Stimulated activated CD4-positive, alpha-beta T cell treated with anti-CD3 and anti-CD28 coated beads, Interleukin-1b, Interleukin-23, amount 100 ng/mL, for 1 hour (primary cell): ENCODE data around the gene MUC13.

Experiments
- DNase-seq, 2 donors: peaks; one replicate each; pipeline ENCODE4 v3.0.0-alpha.2; 2020; ENCODE audit warnings: low read depth in 2 of 2

Gene MUC13

DNA sequence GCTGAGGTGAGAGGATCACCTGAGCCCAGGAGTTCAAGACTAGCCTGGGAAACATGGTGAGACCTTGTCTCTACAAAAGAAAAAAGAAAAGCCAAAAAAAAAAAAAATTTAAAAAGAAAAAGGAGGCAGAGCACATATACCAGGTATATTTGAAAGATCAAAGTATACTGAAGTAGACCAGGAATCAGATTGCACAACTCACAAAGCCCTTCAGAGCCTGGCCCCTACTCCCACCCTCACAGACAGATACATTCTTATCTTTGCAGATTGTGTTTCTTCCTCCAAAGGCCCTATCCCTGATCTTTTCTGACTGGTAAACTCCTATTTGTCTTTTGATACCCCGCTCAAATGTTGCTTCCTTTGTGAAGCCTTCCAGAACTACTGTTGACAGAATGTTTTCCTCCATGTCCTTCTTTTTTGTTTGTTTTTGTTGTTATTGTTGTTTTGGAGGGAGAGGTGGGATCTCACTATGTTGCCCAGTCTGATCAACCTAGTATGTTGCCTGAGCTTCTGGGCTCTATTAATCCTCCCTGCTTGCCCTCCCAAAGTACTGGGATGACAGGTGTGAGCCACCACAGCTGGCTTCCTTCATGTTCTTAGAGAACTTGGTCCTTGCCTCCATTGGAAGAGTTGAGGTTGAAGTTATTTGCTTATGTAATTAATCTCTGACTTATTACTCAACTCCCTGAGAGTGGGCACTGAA, 37.6 kb downstream of the MUC13 start:
- DNase-seq, result no peak

DNA sequence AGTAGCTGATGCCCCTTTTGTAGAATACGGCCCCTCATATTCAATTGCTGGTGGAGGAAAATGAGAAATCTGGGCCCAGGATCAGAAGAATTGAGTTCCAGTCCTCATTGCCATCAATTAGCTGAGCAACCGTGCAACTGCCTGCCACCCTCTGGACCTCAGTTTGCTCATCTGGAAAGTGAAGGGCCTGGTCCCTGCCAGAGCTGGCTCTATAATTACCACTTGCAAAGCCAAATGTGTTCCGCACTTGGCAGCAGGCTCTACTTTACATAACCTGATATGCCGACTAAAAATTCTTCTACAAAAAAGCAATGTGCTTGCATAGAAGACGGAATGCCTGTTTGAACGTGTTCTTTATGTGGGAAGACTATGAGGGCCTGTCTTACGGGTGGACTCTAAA, 38.8 kb downstream of the MUC13 start:
- DNase-seq, result no peak

DNA sequence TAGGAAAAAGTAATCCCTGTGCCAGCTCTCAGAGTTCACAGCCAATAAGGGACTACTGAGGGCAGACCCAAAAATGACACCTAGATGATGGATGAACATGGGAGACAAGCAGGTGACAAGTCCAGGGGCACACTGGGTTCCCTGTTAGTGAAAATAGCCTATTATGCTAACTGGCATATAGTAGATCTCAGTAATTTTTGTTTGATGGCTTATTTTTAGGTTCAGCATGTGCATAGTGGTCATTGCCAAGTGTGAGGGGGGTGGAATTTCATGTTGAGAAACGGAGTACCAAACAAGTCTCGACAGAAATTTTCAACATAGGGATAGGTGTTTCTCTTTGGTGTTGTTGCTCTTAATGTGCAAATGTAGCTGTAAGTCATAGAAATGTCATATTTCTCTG, 41.0 kb downstream of the MUC13 start:
- no peak for DNase-seq

DNA sequence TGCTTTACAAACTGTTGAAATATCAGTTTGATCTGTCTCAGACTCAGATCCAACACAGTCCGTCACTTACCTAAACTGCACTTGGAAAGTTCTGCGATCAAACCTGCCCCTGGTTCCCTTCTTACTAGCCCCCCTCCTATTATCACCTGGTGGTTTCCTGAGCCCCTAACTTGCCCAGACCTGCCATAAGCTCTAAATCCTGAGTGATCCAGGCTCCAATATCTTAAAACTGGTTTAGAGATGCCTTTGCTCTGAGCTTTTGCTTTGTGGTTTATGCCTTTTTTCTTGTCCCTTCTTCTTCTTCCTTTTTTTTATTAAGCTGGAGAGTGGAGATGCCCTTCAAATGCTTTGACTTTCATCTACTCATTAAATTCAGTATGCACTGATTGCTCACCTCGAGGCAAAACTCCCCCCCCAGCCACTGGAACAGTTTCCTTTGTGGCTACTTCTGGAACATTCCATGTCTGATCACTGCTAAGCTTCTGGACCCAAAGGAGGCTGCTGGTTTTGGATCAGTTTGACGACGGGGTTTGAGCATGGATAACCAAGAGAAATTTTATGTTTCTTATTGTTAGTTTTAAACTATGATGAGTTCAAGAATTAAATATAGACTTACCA, 43.9 kb downstream of the MUC13 start:
- no peak for DNase-seq

DNA sequence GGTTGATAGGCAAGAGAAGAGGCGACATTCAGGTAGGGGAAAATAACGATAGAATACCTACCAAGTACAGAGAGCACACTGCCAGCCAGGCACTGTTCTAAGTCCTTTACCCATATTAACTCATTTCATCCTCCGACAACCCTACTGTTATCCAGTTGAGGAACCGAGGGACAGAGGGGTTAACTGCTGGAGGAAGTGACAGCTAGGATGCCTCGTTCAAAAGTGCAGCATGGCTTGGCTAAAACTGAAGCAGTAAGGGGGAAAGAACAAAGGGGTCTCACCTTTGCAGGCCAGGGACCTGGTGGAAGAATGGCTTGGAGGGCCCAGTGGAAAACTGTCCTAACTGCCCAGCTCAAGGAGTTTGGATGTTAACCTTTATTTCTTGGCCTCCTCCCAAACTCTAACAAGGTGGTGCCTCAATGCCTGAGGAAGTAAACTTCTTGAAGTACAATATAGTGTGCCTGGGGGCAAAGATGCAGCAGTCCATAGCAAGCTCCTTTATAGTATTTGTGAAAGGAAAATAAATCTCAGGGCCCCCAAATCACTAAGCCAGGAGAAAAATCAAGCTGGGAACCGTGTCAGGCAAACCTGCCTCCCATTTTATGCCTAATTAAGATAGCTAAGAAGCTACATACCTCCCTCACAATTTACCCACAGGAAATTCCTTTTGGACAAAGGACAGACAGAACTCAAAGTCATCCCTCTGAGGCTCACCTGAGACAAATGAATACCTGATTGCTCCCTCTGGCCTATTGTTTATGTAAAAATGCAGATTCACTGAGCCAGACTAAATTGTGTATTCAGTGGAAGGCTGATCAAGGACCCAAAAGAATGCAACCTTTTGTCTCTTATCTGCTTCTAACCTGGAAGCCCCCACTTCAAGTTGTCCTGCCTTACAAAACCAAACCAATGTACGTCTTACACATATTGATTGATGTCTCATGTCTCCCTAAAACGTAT, 45.8 kb downstream of the MUC13 start:
- DNase-seq, result no peak

DNA sequence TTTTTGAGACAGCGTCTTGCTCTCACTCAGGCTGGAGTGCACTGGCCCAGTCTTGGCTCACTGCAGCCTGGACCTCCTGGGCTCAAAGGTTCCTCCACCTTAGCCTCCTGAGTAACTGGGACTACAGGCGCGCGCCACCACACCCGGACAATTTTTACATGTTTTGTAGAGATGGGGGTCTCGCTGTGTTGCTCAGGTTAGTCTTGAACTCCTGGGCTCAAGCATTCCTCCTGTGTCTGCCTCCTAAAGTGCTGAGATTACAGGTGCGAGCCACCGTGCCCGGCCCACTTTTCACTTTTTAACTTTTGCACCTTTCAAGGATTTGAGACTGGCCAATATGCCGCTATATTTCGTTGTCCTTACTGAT, 46.6 kb downstream of the MUC13 start:
- no peak for DNase-seq

DNA sequence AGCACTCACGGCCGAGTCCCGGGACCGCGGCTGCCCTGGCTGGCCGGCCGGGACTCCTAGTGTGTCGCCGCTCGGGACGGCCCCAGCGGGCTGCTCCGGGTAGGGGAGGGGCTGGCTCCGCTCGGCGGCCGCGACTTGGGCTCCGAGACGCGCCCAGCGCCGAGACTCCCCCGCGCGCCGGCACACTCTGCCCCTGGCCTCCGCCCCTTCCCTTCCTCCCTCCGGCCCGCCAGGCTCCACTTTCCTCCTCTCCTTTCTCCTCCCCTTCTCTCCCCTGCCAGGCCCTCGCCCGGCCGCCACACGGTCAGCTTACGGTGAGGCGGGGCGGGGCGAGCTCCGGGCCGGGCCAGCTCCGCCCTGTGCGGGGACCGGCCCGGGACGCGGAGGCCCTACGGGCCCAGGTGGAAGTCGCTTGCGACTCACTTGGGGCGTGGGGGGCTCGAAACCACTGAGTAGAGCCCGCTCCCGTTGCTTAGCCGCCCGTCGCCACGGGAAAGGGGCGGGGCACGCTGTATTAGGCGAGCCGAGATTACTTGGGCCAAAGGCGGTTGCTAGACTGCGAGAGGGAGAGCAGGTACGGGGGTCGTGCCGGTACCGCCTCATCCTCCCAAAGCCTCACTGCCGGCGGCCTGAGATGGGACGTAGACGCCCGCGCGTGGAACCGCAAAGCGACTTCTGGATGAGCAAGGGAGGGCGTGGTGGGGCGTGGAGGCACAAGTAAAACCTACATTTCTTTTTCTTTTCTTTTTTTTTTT, 47.2 kb downstream of the MUC13 start, which contains the start of gene ITGB5:
ITGB5 (minus strand) TSS at position 189 of the 755 bp plus-strand sequence. CDS start 365 bp downstream, outside the sequence.
- peak in 1 of 2 donors; percentile 11 for DNase-seq

DNA sequence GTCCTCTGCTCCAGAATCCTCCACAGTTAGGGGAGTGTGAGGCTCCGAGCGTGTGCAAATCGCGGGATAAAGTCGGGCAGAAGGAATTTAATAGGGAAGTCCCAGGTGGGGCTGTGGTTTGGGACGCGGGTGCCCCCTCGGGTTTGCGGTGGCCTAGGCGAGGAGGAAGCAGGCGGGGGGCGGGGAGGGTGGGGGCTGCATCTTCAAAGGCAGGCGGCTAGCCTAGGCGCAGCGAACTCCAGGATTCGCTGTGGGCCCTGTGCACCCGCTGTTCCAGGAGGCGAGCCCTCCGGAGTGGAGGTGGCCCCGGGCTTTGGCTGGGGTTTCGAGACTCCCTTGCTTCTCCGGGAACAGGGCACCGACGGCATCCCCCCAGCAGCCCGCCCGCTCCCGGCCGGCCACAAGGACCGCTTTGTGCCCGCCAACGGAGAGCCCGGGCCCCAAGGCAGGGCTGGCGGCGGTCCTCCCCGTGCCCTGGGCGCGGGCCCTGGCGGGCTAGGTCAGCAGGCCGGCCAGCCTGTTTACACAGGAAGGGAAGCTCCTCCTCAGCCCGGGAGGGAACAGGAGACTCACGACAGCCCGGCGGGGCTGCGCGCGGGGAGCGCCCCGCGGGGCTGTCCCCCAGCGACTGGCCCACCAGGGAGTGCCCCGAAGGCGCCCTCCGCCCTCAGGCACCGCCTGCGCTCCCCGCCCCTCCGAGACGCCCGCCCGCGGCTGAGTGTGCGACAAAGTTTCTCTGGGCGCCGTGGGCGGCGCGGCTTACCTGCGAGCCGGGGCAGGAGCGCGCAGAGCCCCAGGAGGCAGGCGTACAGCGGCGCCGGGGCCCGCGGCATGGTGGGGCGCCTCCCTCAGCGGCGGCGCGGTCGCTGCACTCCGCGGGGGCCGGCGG, 48.1 kb downstream of the MUC13 start:
- peak in 1 of 2 donors; percentile 19 for DNase-seq

DNA sequence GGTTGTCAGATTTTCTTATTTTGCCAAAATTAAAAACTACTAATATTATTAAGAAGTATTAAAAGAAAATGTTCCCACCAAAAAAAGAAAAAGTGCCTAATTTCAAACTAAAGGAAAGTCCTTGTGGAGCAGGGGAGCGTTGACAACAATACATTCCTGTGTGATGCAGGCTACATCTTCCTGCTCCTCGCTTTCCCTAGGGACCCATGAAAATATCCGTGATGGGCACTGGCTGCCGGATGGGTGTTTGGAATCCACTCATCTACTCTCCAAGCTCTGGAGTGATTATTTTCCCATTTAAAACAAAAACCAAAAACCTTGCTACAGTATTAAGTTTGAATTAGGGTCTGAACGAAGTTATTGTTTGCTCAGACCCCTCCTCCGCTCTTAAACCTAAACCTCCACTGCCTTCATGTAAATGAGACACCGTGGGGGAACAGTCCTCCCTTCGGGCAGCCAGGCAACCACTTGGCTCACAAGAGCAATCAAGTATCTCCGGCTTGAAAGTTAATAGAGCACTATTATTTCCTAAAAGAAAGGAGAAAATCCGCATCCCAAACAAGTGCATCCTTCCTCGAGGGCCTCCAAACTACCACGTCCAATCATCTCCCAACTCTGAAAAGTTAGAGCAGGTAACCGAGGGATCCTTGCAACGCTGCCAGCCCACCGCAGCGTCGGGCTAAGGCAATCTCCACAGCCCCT, 48.9 kb downstream of the MUC13 start:
- no peak for DNase-seq

DNA sequence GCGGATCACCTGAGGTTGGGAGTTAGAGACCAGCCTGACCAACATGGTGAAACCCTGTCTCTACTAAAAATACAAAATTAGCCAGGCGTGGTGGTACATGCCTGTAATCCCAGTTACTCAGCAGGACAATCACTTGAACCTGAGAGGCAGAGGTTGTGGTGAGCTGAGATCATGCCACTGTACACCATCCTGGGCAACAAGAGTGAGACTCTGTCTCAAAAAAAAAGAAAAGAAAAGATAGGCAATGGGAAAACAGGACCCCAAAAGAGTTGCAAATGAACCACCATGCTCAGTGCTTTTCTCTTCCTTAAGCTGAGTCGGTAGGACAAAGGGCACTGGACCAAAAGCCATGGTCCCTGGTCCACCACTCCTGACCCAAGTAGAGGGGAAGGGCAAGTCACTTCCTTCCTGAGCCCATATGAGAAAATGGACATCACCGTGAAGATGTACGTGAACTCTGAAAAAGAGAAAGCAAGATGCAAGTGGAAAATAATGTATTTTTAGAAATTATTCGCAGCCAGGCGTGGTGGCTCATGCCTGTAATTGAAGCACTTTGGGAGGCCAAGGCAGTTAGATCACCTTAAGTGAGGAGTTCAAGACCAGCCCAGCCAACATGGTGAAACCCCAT, 50.0 kb downstream of the MUC13 start:
- DNase-seq, result no peak

DNA sequence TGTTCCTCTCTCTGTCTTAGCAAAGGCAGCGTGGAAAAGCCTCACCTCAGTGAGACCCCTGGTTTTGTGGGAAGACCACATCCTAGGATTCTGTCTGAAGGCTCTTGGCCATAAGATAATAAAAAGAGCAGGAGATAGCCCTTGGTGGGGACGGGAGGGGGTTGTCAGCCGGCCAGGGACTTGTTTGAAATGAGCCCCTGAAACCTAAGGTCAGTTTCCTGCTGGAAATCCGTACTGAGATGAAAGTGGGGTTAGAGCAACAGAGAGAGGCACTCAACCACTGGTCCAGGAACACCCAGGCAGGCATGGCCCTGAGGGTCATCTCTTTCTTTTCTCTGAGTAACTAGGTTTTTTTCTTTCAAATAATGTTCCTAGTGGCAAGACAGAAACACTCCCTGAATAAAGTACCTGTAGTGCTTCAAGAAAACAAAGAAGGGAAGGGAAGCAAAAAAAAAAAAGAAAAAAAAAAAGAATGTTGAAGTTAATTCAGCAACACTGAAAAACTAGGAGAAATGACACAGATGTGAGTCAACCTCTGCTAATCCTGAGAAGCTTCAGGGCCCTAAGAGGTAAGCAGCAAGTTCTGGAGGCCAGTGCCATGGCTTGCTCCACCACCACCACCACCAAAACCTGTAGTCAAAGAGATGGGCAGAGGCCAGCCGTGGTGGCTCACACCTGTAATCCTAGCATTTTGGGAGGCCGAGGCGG, 50.6 kb downstream of the MUC13 start:
- DNase-seq, result no peak

DNA sequence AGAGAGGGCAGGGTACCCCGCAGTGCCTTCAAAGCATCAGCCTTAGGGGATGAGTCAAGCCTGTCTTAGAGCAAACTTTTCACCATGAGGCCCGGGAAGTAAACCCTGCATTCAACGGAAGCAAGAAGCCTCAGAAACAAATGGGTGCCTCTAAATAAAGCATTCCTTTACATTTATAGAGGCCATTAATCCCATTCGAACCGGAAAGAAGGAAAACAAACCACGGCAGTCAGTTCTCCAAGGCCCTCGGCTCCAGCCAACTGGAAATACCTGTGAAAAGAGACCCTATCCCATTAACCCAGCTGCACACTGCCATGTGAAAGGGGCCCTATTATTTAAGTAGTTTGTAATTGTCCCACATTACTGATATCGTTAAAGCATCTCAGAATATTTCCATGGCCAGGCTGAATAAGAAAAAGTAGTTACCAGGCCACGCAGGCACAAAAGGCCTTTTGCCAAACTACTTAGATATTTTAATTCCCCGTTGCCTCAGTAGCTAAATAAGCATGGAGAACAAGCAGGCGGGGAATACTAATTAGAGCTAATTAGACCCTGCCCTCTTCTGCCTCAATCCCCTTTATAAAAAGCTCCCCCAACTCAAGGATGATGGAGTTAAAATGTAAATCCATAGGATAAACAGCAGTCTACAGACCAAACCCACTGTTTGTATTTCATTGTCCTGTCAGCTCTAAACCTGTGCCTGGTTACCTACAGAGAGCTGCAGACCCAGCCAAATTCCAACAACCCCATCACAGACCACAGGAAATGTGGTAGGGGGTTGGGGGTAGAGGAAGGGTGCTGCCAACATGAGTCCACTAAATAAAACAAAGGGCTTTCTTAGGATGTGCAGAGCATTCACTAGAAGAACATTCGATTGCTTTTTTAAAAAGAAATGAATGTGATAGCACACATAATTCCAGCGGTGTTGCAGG, 51.5 kb downstream of the MUC13 start:
- DNase-seq, result no peak

DNA sequence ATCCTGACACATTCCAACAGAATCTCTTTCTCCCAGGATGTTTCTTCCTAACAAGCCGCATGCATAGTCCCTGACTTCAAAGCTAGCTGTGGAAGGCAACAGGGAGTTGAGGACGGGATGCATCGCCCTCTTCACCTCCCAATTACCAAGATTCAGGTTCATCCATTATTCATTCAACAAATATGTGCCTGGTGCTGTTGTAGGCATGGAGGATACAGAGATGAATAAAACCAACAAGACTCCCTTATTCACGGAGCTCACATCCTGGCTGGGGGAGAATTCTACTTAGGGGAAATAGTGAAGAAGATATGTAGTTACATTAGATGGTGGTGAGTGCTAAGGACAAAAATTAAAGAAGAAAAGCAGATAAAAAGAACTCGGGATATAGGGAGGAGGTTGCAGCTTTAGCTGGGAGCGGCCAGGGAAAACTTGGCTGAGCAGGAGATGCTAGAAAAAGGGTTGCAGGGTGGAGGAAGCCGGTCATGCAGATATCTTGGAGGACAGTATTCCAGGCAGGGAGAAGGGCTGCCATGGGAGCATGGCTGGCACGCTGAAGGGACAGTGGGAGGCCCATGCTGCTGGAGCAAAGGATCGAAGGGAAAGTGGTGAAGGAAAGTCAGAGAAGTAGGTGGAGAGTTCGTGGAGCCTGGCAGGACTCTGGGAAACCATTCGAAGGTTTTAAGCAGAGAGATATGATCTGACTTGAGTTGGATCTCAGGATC, 52.4 kb downstream of the MUC13 start:
- no peak for DNase-seq

DNA sequence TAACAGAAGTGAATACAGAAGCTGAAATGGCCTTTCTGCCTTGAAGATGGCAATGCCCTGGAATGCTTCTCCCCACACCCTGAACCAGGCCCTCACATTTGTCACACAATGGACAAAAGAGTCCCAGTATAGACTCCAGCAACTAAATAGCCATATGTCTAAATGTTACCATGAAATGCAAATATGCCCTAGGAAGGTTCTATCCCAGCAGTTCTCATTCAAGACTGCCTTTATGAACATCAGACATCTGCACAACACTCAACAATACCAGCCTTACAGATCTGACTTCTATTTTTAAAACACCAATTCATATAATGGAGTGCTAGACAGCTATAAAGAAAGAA, 55.2 kb downstream of the MUC13 start:
- no peak for DNase-seq

DNA sequence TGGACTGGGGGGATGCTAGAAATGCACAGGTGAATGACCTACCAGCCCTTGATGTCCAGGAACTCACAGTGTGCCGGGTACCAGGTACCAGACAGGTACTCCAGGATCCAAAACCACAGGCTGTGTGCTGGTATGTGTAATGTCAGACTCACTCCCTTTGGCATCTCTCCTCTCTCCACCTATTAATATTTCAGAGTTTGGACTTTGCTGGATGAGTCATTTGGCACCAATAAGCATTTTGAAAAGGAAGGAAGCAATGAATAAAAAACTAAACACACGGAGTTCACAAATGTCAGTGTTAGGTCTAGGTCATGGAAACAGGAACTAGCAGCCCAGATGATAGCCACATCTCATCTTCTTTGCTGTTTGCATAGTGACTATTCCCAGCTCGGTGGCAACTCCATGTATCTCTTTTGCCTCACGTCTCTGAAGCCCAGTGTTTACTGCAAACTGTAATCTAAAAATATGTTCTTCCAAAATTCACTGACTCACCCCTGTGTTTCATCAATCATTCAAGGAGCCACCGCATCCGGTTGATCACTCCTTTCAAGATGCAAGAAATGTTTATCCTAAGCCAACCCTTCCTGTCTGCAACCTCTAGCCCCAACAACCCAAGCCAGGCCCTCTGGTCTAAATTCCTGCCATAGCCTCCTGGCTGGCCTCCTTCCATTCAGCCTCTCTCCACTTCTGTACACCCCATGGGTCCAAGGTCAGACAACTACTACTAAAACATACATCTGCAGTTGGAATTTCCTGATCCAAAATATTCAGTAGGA, 55.8 kb downstream of the MUC13 start:
- no peak for DNase-seq

DNA sequence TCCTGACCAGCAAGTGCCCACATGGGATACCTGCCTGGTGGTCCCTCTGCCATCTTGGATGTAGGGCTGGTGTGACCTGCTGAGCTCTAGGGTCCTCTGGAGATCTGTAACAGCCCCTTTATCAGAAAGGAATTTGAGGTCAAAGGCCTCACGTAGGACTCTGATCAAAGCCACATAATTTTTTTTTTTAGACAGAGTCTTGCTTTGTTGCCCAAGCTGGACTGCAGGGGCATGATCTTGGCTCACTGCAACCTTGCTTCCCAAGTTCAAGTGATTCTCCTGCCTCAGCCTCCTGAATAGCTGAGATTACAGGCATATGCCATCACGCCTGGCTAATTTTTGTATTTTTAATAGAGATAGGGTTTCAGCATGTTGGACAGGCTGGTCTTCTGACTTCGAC, 56.9 kb downstream of the MUC13 start:
- no peak for DNase-seq
